Uterine smooth muscle cell (primary cell): ENCODE results near the gene PON1. TPM values are rescaled to one million over a fixed set of nuclear protein-coding genes. Genes with fewer than 3 reads are reported as not detected.

ENCODE experiments used
- total RNA-seq: library from RNA; depleted of rRNA; stranded (reverse); fragments of >200 nt; gene quantifications from 2 replicates; pipeline ENCODE4 v1.2.3, GENCODE V29; 2014

Gene PON1
- not detected in 2 replicates for total RNA-seq

DNA sequence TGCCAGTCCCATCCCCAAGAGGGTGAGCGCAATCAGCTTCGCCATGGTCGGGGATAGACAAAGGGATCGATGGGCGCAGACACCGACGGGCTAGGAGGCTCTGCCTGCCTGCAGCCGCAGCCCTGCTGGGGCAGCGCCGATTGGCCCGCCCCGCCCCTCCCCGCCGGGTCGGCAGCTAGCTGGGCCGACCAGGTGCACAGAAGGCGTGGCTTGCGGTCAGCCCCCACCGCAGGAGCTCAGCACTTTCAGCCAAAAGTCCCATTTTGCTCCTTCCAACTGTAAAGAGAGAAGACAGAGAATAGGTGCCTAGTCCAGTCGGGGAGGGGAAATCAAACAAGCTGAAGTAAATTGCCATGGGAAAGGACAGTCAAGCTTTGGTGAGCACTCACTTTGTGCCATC, at the start of gene PON1:
Gene PON1, minus strand, starts transcription at position 102 of the 400 bp plus-strand sequence. Its CDS starts 57 bp downstream, at position 45.

Other genes starting within 250 kb of the PON1 start
- gene PON3, start 71.8 kb upstream of the PON1 start, total RNA-seq = 0.11 and 0.12 TPM in 2 replicates
- 47.4 and 49.4 TPM in 2 replicates for gene PON2, start 110.5 kb upstream of the PON1 start, total RNA-seq
- not detected in 2 replicates for gene ASB4, start 161.4 kb upstream of the PON1 start, total RNA-seq